ENCODE results near the gene PHOSPHO1.

GRCh38 chr17:49260817-49261291, 30.3 kb upstream of the PHOSPHO1 start:
- TF ChIP-seq POLR2A (IDR thresholded peaks at IDR 0.05) = no peak
- no peak for TF ChIP-seq CTCF (IDR thresholded peaks at IDR 0.05)

All from thyroid gland (tissue), 4 donors.